HG02973 (cell line): ENCODE measurements around the gene PEX5.
"Not testable (repeated sequence)": the region's sequence is repeated elsewhere in the genome, so short reads cannot be mapped to it uniquely, and the experiment has no call there.

Experiments
- ATAC-seq: cut with Tn5 transposase; IDR thresholded peaks from one replicate; pipeline ENCODE4 v1.9.1; 2021; ENCODE audit warnings: moderate library complexity; ENCODE audit not compliant: unreplicated experiment

PEX5 gene

GRCh38 chr12:7158781-7159609, 30.5 kb upstream of the PEX5 start:
- no peak for ATAC-seq

GRCh38 chr12:7160183-7160582, 29.3 kb upstream of the PEX5 start:
- no peak for ATAC-seq

- ATAC-seq = no peak
These were observed 28.2 kb upstream of the PEX5 start for GRCh38 chr12:7161327-7161726.

GRCh38 chr12:7161811-7162210, 27.7 kb upstream of the PEX5 start:
- ATAC-seq = no peak

GRCh38 chr12:7162691-7163114, 26.8 kb upstream of the PEX5 start:
- ATAC-seq = no peak

- no peak for ATAC-seq
These were observed 19.5 kb upstream of the PEX5 start for GRCh38 chr12:7169951-7170350.

GRCh38 chr12:7171854-7172253, 17.6 kb upstream of the PEX5 start:
- ATAC-seq = no peak

- no peak for ATAC-seq
These were observed 14.0 kb upstream of the PEX5 start for GRCh38 chr12:7175493-7175892.

- no peak for ATAC-seq
These were observed 12.9 kb upstream of the PEX5 start for GRCh38 chr12:7176595-7176994.

- no peak for ATAC-seq
These were observed 11.0 kb upstream of the PEX5 start for GRCh38 chr12:7178481-7178880.

GRCh38 chr12:7180685-7181084, 8.8 kb upstream of the PEX5 start:
- no peak for ATAC-seq

GRCh38 chr12:7186058-7186457, 3.4 kb upstream of the PEX5 start:
- ATAC-seq = not testable (repeated sequence)

- ATAC-seq = peak; percentile 21
These were observed 706 bp upstream of the PEX5 start for GRCh38 chr12:7188562-7189397.

GRCh38 chr12:7190268-7191055, 976 bp downstream of the PEX5 start:
- no peak for ATAC-seq

GRCh38 chr12:7193674-7194073, 4.2 kb downstream of the PEX5 start:
- no peak for ATAC-seq

GRCh38 chr12:7197841-7198240, 8.4 kb downstream of the PEX5 start:
- no peak for ATAC-seq

- no peak for ATAC-seq
These were observed 13.6 kb downstream of the PEX5 start for GRCh38 chr12:7203109-7203508.

GRCh38 chr12:7205091-7205490, 15.6 kb downstream of the PEX5 start:
- ATAC-seq = no peak

GRCh38 chr12:7206691-7207090, 17.2 kb downstream of the PEX5 start:
- ATAC-seq = no peak

- no peak for ATAC-seq
These were observed 18.6 kb downstream of the PEX5 start for GRCh38 chr12:7207866-7208625.

- no peak for ATAC-seq
These were observed 20.5 kb downstream of the PEX5 start for GRCh38 chr12:7209958-7210357.
